H1 (cell line): ENCODE data around the gene POC1B. TPM values are rescaled to one million over a fixed set of nuclear protein-coding genes. Genes with fewer than 3 reads are reported as not detected.

Experiments
- CTCF ChIA-PET: fragments of 300-600 bp; sonication (Branson Sonifier 250); formaldehyde crosslinking; loops from one replicate; lab custom pipeline; 2021; ENCODE audit not compliant: partially characterized antibody; lab: Charles Lee
- POLR2A ChIA-PET: fragments of 300-600 bp; sonication (Branson Sonifier 250); formaldehyde crosslinking; loops from one replicate; lab custom pipeline; 2021; ENCODE audit warnings: inconsistent platforms; ENCODE audit not compliant: partially characterized antibody; lab: Charles Lee
- DNase-seq, 2 experiments: peaks; one replicate each; pipeline versions ENCODE4 v3.0.0 to v3.0.0-alpha.2; 2010 to 2022; ENCODE audit warnings: low spot score in 2 of 2, low read depth in 1 of 2, mixed read lengths in 1 of 2
- FAIRE-seq: peaks from 2 replicates; lab custom pipeline; 2011; peaks lifted over from hg19 to GRCh38; lab: Jason Lieb, UNC
- H2AFZ ChIP-seq: 2 replicates; pipeline ENCODE4 v1.8.1; 2012; ENCODE audit warnings: low read length, inconsistent platforms
- H2AK5ac ChIP-seq: 2 replicates; pipeline ENCODE4 v1.6.1; 2013; ENCODE audit warnings: low read depth, low read length
- H2BK120ac ChIP-seq: replicated peaks from 2 replicates; pipeline ENCODE3; 2013; ENCODE audit warnings: low read depth, low read length, inconsistent platforms
- H2BK12ac ChIP-seq: 2 replicates; pipeline ENCODE4 v1.6.1; 2013; ENCODE audit warnings: low read depth, low read length
- H2BK15ac ChIP-seq: 2 replicates; pipeline ENCODE4 v1.6.1; 2013; ENCODE audit warnings: low read length
- H2BK20ac ChIP-seq: 2 replicates; pipeline ENCODE4 v1.6.1; 2013; ENCODE audit warnings: low read length
- H2BK5ac ChIP-seq: 2 replicates; pipeline ENCODE4 v1.6.1; 2013; ENCODE audit warnings: low read depth, low read length
- H3K14ac ChIP-seq: 2 replicates; pipeline ENCODE4 v1.6.1; 2013; ENCODE audit warnings: inconsistent platforms; ENCODE audit not compliant: insufficient read length
- H3K18ac ChIP-seq: 2 replicates; pipeline ENCODE4 v1.6.1; 2013; ENCODE audit warnings: low read length; ENCODE audit errors: extremely low read depth
- H3K23ac ChIP-seq: 2 replicates; pipeline ENCODE4 v1.6.1; 2013; ENCODE audit warnings: inconsistent platforms; ENCODE audit not compliant: insufficient read length
- H3K23me2 ChIP-seq: 2 replicates; pipeline ENCODE4 v1.6.1; 2013; ENCODE audit warnings: low read depth, low read length
- H3K27ac ChIP-seq: 2 replicates; pipeline ENCODE4 v1.6.1; 2011; ENCODE audit warnings: low read depth, low read length, inconsistent platforms
- H3K27me3 ChIP-seq, 4 experiments: replicated peaks in 1 of 4; 1 replicate in 1 of 4; 2 replicates in 3 of 4; pipeline versions ENCODE4 v1.6.1 to v1.8.1; 2011 to 2013; ENCODE audit warnings: low read length in 3 of 4, mild to moderate bottlenecking in 3 of 4, inconsistent platforms in 2 of 4, mixed read lengths in 2 of 4, moderate library complexity in 1 of 4; ENCODE audit not compliant: control insufficient read depth in 3 of 4, insufficient read depth in 3 of 4; ENCODE audit errors: extremely low read depth in 1 of 4
- H3K36me3 ChIP-seq, 4 experiments: 2 replicates each; pipeline versions ENCODE4 v1.6.1 to v1.8.1; 2011 to 2013; ENCODE audit warnings: mild to moderate bottlenecking in 4 of 4, low read length in 3 of 4, moderate library complexity in 2 of 4, control low read depth in 1 of 4, inconsistent platforms in 1 of 4; ENCODE audit not compliant: insufficient read depth in 4 of 4, control insufficient read depth in 2 of 4
- H3K4ac ChIP-seq: replicated peaks from 2 replicates; pipeline ENCODE3; 2013; ENCODE audit warnings: low read length, low read depth, mixed read lengths, inconsistent platforms; ENCODE audit not compliant: insufficient read length
- H3K4me1 ChIP-seq, 4 experiments: replicated peaks in 1 of 4; 1 replicate in 1 of 4; 2 replicates in 3 of 4; pipeline versions ENCODE4 v1.6.1 to v1.8.1; 2011 to 2013; ENCODE audit warnings: low read length in 3 of 4, inconsistent platforms in 2 of 4, mixed read lengths in 1 of 4; ENCODE audit not compliant: insufficient read depth in 4 of 4, control insufficient read depth in 3 of 4
- H3K4me2 ChIP-seq, 2 experiments: 2 replicates each; pipeline versions ENCODE4 v1.6.1 to v1.8.1; 2011 to 2013; ENCODE audit warnings: low read depth in 2 of 2, low read length in 2 of 2, control low read depth in 1 of 2, inconsistent platforms in 1 of 2, mild to moderate bottlenecking in 1 of 2; ENCODE audit not compliant: insufficient read depth in 1 of 2
- H3K4me3 ChIP-seq, 4 experiments: fragments of 200-600, 300-600 bp in 1 of 4; sonication (generic), shearing (Covaris generic), sonication (Bioruptor Twin) in 1 of 4; 2 replicates each; pipeline versions ENCODE4 v1.5.1 to v1.8.1; 2011 to 2016; ENCODE audit warnings: low read length in 4 of 4, low read depth in 3 of 4, control low read depth in 2 of 4, inconsistent platforms in 2 of 4, mild to moderate bottlenecking in 2 of 4, mixed read lengths in 1 of 4, moderate library complexity in 1 of 4; ENCODE audit not compliant: insufficient read depth in 2 of 4; ENCODE audit errors: extremely low read depth in 1 of 4
- H3K56ac ChIP-seq: replicated peaks from 2 replicates; pipeline ENCODE3; 2013; ENCODE audit warnings: low read depth, mild to moderate bottlenecking, mixed read lengths, low read length, inconsistent platforms; ENCODE audit not compliant: insufficient read length
- H3K79me1 ChIP-seq: 2 replicates; pipeline ENCODE4 v1.6.1; 2013; ENCODE audit warnings: low read depth, low read length, control low read depth
- H3K79me2 ChIP-seq, 2 experiments: 2 replicates each; pipeline versions ENCODE4 v1.6.1 to v1.8.1; 2012 to 2013; ENCODE audit warnings: low read length in 2 of 2, mild to moderate bottlenecking in 2 of 2, inconsistent platforms in 1 of 2; ENCODE audit not compliant: insufficient read depth in 2 of 2, control insufficient read depth in 1 of 2
- H3K9ac ChIP-seq, 4 experiments: replicated peaks in 1 of 4; 1 replicate in 1 of 4; 2 replicates in 3 of 4; pipeline versions ENCODE4 v1.6.1 to v1.8.1; 2011 to 2013; ENCODE audit warnings: low read depth in 3 of 4, low read length in 3 of 4, control low read depth in 2 of 4, mild to moderate bottlenecking in 2 of 4, moderate library complexity in 2 of 4, inconsistent platforms in 1 of 4; ENCODE audit errors: extremely low read depth in 1 of 4
- H3K9me3 ChIP-seq, 2 experiments: 2 replicates each; pipeline versions ENCODE4 v1.6.1 to v1.8.1; 2012 to 2013; ENCODE audit warnings: mild to moderate bottlenecking in 2 of 2, moderate library complexity in 2 of 2, control low read depth in 1 of 2, inconsistent platforms in 1 of 2, low read depth in 1 of 2, low read length in 1 of 2, mixed read lengths in 1 of 2; ENCODE audit not compliant: insufficient read depth in 2 of 2
- H4K20me1 ChIP-seq, 2 experiments: replicated peaks in 1 of 2; 2 replicates each; pipeline versions ENCODE3 to v1.8.1; 2011 to 2013; ENCODE audit warnings: inconsistent platforms in 2 of 2, low read length in 2 of 2, mild to moderate bottlenecking in 1 of 2; ENCODE audit not compliant: insufficient read depth in 2 of 2, control insufficient read depth in 1 of 2
- H4K5ac ChIP-seq: 2 replicates; pipeline ENCODE4 v1.6.1; 2013; ENCODE audit warnings: low read length, low read depth, mixed read lengths, inconsistent platforms; ENCODE audit not compliant: insufficient read length
- H4K8ac ChIP-seq: 2 replicates; pipeline ENCODE4 v1.8.0; 2013; ENCODE audit warnings: mild to moderate bottlenecking, moderate library complexity, low read length, inconsistent platforms; ENCODE audit not compliant: insufficient read depth; ENCODE audit errors: extremely low read depth
- H4K91ac ChIP-seq: replicated peaks from 2 replicates; pipeline ENCODE3; 2013; ENCODE audit warnings: low read length, mixed read lengths, inconsistent platforms; ENCODE audit not compliant: insufficient read length
- BACH1 ChIP-seq: IDR thresholded peaks from 2 replicates; pipeline ENCODE4 v1.6.1; 2012; ENCODE audit warnings: low read length, improper control_type of control experiment
- CTBP2 ChIP-seq: IDR thresholded peaks from 2 replicates; pipeline ENCODE4 v1.7.0; 2011; ENCODE audit warnings: borderline replicate concordance, mild to moderate bottlenecking, moderate library complexity, mixed read lengths, low read length; ENCODE audit not compliant: insufficient read depth, insufficient read length
- WGBS, 2 experiments: shearing (Covaris generic) in 1 of 2; methylation state at CpG; one replicate each; pipeline versions ENCODE4 v1.1.6 to v1.1.7; 2013 to 2015; ENCODE audit warnings: low lambda C conversion rate in 2 of 2, mixed read lengths in 2 of 2, inconsistent platforms in 1 of 2, low coverage in 1 of 2, missing lambda C conversion rate in 1 of 2; ENCODE audit not compliant: insufficient replicate concordance in 2 of 2, insufficient coverage in 1 of 2, insufficient read length in 1 of 2; ENCODE audit errors: extremely low coverage in 1 of 2, missing lambda C conversion rate in 1 of 2; 5-methylcytosine and 5-hydroxymethylcytosine counted together
- polyA plus RNA-seq, 7 experiments: library from polyadenylated mRNA; depleted of rRNA in 3 of 7; stranded (reverse) in 5 of 7; unstranded in 2 of 7; fragments of >200 nt in 5 of 7; fragments of 200-250 nt in 2 of 7; gene quantifications; 1 replicate in 5 of 7; 2 replicates in 1 of 7; 4 replicates in 1 of 7; pipeline versions ENCODE4 v1.2.1 to v1.2.3, GENCODE V29; 2011 to 2013; ENCODE audit warnings: missing spikeins in 2 of 7, mixed read lengths in 2 of 7
- total RNA-seq: library from RNA; stranded (reverse); fragmentation: NEBNext Ultra II Directional; extraction: Animal tissue kit (Norgen Biotek cat#: 25700); gene quantifications from 2 replicates; pipeline ENCODE4 v1.2.1, GENCODE V29; 2021

POC1B gene
- total and polyA plus RNA-seq, 2 of the 8 experiments (the other 6 are each of a cell fraction or from before 2014, with no cell fraction given), result 7.5 to 16.3 TPM

- 65% methylated on average over 2 of the region's 2 CpGs; no CpG with 5 or more reads in 1 of the 2 experiments for WGBS, 2 experiments
- DNase-seq, result no peak
These were observed 48.9 kb upstream of the POC1B start for GRCh38 chr12:89574736-89575208.

More at GRCh38 chr12:89574736-89575208, 48.9 kb upstream of the POC1B start:
- peak overlapping the region; percentile 36 for H4K5ac ChIP-seq
- no peak overlapping the region for H2BK20ac ChIP-seq
- H2BK5ac ChIP-seq, result no peak overlapping the region
- CTCF ChIA-PET, result no interaction called here
- peak overlapping the region in 1 of 4 experiments; percentile 18; a peak in 1 of 7 replicates for H3K9ac ChIP-seq
- no peak overlapping the region for H3K27ac ChIP-seq
- no peak overlapping the region for H3K4me3 ChIP-seq
- no peaks in the 10 kb centered on the region for H3K23me2 ChIP-seq
- no peaks in the 10 kb centered on the region for H4K20me1 ChIP-seq
- H3K4me1 ChIP-seq, result no peaks in the 10 kb centered on the region; a peak in 1 of 7 replicates
- H3K23ac ChIP-seq, result no peak overlapping the region
- TF ChIP-seq CTBP2 (no peak), BACH1 (peak; percentile 37; the same call in 1 of the 2 replicates)
- H4K91ac ChIP-seq, result no peak overlapping the region
- peak overlapping the region; percentile 72; the same call in 1 of the 2 replicates for H2AFZ ChIP-seq
- no peak overlapping the region for H2BK12ac ChIP-seq
- no peaks in the 10 kb centered on the region for H3K36me3 ChIP-seq
- H3K27me3 ChIP-seq, result no peaks in the 10 kb centered on the region
- no peak for FAIRE-seq
- no peak overlapping the region for H3K4me2 ChIP-seq
- no peak overlapping the region for H3K4ac ChIP-seq
- no peaks in the 10 kb centered on the region for H3K79me1 ChIP-seq
- H2AK5ac ChIP-seq, result no peak overlapping the region
- no peaks in the 10 kb centered on the region for H3K79me2 ChIP-seq
- POLR2A ChIA-PET, result no interaction called here
- no peak overlapping the region for H2BK15ac ChIP-seq
- H4K8ac ChIP-seq, result no peak overlapping the region
- no peak overlapping the region for H3K14ac ChIP-seq
- H3K9me3 ChIP-seq, result no peaks in the 10 kb centered on the region
- no peak overlapping the region for H3K18ac ChIP-seq
- H3K56ac ChIP-seq, result no peak overlapping the region
- no peak overlapping the region for H2BK120ac ChIP-seq
